C4-2B (cell line): ENCODE results near the gene SPARCL1.

Source experiments
- ZFX ChIP-seq: fragments of 450-650 bp; IDR thresholded peaks from 2 replicates; pipeline ENCODE4 v1.6.1; 2017
- TF ChIP-seq, protein P1 (sequence below): fragments of 450-650 bp; conservative IDR thresholded peaks from 2 replicates; pipeline ENCODE4 v1.5.1; 2017; ENCODE audit warnings: mild to moderate bottlenecking

DNA sequence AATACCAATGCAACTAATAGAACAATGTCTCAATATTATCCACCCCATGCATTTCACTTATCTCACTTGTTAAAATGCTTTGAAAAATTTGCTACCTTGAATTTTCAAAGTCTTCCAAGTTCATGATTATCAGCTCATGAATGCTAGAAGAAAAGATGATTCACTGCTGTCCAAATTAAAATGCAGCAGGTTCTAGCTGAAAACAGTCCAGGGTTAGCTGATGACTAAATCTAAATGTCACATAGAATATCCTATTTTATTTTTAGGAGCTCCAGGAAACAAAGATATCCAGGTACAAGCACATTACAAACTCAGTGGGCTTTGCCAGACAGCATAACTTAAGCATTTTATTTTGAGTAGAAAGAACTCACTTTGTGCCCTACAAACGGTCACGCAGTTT, 38.0 kb upstream of the SPARCL1 start:
- TF ChIP-seq, protein P1, sequence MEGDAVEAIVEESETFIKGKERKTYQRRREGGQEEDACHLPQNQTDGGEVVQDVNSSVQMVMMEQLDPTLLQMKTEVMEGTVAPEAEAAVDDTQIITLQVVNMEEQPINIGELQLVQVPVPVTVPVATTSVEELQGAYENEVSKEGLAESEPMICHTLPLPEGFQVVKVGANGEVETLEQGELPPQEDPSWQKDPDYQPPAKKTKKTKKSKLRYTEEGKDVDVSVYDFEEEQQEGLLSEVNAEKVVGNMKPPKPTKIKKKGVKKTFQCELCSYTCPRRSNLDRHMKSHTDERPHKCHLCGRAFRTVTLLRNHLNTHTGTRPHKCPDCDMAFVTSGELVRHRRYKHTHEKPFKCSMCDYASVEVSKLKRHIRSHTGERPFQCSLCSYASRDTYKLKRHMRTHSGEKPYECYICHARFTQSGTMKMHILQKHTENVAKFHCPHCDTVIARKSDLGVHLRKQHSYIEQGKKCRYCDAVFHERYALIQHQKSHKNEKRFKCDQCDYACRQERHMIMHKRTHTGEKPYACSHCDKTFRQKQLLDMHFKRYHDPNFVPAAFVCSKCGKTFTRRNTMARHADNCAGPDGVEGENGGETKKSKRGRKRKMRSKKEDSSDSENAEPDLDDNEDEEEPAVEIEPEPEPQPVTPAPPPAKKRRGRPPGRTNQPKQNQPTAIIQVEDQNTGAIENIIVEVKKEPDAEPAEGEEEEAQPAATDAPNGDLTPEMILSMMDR: no peak
- no peak for TF ChIP-seq ZFX
